GM18526 (cell line): ENCODE results near the gene BNIP3.

ENCODE experiments used
- POLR2A ChIP-seq: IDR thresholded peaks from 3 replicates; pipeline ENCODE4 v1.6.1; 2011; ENCODE audit not compliant: insufficient read length; ENCODE audit errors: extremely low read depth

BNIP3 gene

GRCh38 chr10:131933016-131933695, 48.6 kb downstream of the BNIP3 start:
- no peak for TF ChIP-seq POLR2A

DNA sequence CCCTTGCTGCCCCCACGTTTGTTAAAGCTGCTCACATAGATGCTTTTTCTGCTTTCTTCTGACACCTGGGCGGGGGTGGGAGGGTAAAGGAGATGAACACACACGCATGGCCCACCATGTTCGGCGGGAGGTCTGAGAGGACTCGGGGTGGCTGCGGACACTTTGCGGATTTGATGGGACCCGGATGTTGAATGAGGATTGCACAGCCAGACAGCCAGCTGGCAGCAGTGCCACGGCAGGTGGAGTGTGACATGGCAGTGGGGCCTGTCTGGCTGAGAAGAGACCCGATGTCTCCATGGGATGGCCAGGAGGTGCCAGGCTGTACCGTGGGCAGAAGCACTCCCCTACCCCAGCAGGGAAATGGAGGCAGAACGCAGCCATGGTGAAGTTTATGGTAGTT, 49.7 kb downstream of the BNIP3 start:
- no peak for TF ChIP-seq POLR2A

- TF ChIP-seq POLR2A, result no peak
Measured at GRCh38 chr10:131930586-131931330, 51.0 kb downstream of the BNIP3 start.

GRCh38 chr10:131930150-131930549, 51.6 kb downstream of the BNIP3 start:
- TF ChIP-seq POLR2A, result no peak

- no peak for TF ChIP-seq POLR2A
Measured at GRCh38 chr10:131929122-131929845, 52.4 kb downstream of the BNIP3 start.

GRCh38 chr10:131928248-131929095, 53.3 kb downstream of the BNIP3 start:
- no peak for TF ChIP-seq POLR2A

- no peak for TF ChIP-seq POLR2A
Measured at GRCh38 chr10:131926743-131927595, 54.8 kb downstream of the BNIP3 start.

DNA sequence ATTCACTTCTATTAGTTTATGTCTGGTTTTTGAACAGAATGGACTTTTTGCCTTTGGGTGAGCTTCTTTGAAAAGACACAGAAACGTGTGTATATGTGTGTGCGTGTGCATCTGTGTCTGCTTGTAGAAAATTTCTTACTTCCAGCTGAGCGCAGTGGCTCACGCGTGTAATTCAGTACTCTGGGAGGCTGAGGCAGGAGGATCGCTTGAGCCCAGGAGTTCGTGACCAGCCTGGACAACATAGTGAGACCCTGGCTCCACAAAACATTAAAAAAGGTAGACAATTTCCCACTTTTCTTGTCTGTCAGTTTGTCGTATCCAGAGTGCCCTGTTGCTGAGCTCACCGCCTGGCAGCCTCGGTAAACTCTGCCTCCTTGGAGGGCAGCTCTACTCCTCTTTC, 55.5 kb downstream of the BNIP3 start:
- TF ChIP-seq POLR2A, result no peak

DNA sequence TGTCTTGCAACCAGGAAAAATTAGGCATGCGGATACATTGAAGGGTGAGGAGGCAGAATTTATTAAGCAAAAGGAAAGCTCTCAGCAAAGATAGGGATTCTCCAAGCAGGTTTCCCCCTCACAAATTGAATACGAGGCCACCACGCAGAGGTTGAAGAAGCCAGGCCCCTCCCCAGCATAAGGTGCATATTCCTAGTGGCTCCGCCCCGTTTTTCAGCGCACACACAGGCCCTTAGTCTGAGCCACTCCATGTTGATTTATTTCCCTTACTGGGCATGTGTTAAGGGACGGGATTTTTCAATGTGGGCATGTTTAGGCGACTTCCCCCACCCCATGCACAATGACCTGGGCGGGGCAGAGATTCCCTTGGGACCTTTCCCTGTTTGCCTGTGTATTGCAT, 56.0 kb downstream of the BNIP3 start:
- no peak for TF ChIP-seq POLR2A

- no peak for TF ChIP-seq POLR2A
Measured at GRCh38 chr10:131925011-131925649, 56.6 kb downstream of the BNIP3 start.

- TF ChIP-seq POLR2A, result no peak
Measured at GRCh38 chr10:131923038-131923756, 58.5 kb downstream of the BNIP3 start.

DNA sequence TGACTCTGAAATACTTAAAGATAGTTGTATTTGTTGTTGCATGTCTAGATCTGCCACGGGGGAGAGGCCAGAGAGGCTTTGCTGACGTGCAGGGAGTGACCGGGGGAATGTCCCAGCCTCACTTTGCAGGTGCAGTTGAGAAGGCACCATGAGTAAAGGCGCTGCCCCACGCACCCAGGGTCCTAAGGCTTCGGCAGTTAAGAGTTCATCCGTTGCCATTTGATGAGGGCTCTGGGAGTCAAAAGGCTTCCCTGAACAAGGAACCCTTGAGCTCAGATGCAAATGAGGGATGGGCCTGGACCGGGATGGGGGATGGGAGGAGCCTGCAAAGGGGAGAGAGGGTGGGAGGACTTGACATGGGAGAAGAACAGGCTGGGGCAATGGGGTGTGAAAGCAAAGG, 60.5 kb downstream of the BNIP3 start:
- no peak for TF ChIP-seq POLR2A

DNA sequence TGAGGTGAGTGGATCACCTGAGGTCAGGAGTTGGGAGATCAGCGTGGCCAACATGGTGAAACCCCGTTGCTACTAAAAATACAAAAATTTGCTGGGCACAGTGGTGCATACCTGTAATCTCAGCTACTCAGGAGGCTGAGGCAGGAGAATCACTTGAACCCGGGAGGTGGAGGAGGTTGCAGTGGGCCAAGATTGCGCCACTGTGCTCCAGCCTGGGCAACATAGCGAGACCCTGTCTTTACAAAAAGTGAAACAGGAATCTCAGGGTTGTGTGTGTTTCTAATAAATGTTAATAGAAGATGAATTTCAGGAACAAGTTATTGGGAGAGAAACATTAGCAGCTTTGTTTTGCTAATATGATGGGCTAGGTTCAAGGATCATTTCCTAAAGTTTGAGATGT, 61.0 kb downstream of the BNIP3 start:
- TF ChIP-seq POLR2A, result no peak

DNA sequence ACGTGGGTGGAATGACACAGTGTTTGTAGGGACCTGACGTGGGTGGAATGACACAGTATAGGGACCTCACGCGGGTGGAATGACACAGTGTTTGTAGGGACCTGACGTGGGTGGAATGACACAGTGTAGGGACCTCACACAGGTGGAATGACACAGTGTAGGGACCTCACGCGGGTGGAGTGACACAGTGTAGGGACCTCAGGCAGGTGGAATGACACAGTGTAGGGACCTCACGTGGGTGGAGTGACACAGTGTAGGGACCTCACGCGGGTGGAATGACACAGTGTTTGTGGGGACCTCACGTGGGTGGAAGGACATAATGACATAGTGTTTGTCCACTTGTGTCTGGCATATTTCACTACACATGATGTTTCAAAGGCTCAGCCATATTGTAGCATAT, 61.6 kb downstream of the BNIP3 start:
- no peak for TF ChIP-seq POLR2A
